Osteoblast (primary cell): Measurements from ENCODE around the gene HSPA12B. TPM values are rescaled to one million over a fixed set of nuclear protein-coding genes. Genes with fewer than 3 reads are reported as not detected.
A peak's percentile ranks its signal among the peaks of the same experiment; 100 is the strongest.

Experiments used
- DNase-seq: peaks from one replicate; pipeline ENCODE4 v3.0.0; 2011; ENCODE audit warnings: low spot score, mixed read lengths; ENCODE audit not compliant: insufficient read length; ENCODE audit errors: missing footprints
- H2AFZ ChIP-seq: 2 replicates; pipeline ENCODE4 v1.6.0; 2011; ENCODE audit warnings: mild to moderate bottlenecking, low read length
- H3K27ac ChIP-seq: 2 replicates; pipeline ENCODE4 v1.5.1; 2011; ENCODE audit warnings: mild to moderate bottlenecking, low read depth, low read length, moderate library complexity
- H3K27me3 ChIP-seq: 2 replicates; pipeline ENCODE4 v1.6.0; 2012; ENCODE audit warnings: mild to moderate bottlenecking, control low read depth, inconsistent platforms, low read length, moderate library complexity; ENCODE audit not compliant: insufficient read depth
- H3K36me3 ChIP-seq: 2 replicates; pipeline ENCODE4 v1.5.1; 2011; ENCODE audit warnings: mild to moderate bottlenecking, low read length, control low read depth, moderate library complexity; ENCODE audit not compliant: insufficient read depth
- H3K4me1 ChIP-seq: 2 replicates; pipeline ENCODE4 v1.5.1; 2011; ENCODE audit warnings: mild to moderate bottlenecking, low read length, control low read depth, moderate library complexity; ENCODE audit not compliant: insufficient read depth
- H3K4me2 ChIP-seq: 2 replicates; pipeline ENCODE4 v1.6.0; 2011; ENCODE audit warnings: mild to moderate bottlenecking, low read length; ENCODE audit not compliant: insufficient read depth
- H3K4me3 ChIP-seq: fragments of 200-600 bp; sonication (generic); 3 replicates; pipeline ENCODE4 v1.5.1; 2012; ENCODE audit warnings: mild to moderate bottlenecking, low read length, inconsistent platforms; ENCODE audit not compliant: insufficient read depth
- H3K79me2 ChIP-seq: 2 replicates; pipeline ENCODE4 v1.6.0; 2012; ENCODE audit warnings: mild to moderate bottlenecking, low read length, control low read depth, inconsistent platforms; ENCODE audit not compliant: insufficient read depth
- H3K9me3 ChIP-seq: 2 replicates; pipeline ENCODE4 v1.5.1; 2011; ENCODE audit warnings: low read depth, low read length, control low read depth
- H4K20me1 ChIP-seq: 2 replicates; pipeline ENCODE4 v1.6.0; 2012; ENCODE audit warnings: mild to moderate bottlenecking, low read length, control low read depth; ENCODE audit not compliant: insufficient read depth
- CTCF ChIP-seq: IDR thresholded peaks from 2 replicates; pipeline ENCODE4 v1.5.1; 2011; ENCODE audit warnings: mild to moderate bottlenecking, low read depth, low read length, moderate library complexity; ENCODE audit errors: extremely low read depth
- total RNA-seq: library from RNA; depleted of rRNA; stranded (reverse); fragments of >200 nt; gene quantifications from 2 replicates; pipeline ENCODE4 v1.2.3, GENCODE V29; 2012

Gene HSPA12B
- total RNA-seq, 1 donor: not detected

- H3K27me3 ChIP-seq: no peaks in the 10 kb centered on the region
- DNase-seq: no peak
- H4K20me1 ChIP-seq: no peaks in the 10 kb centered on the region
- H3K4me3 ChIP-seq: no peak overlapping the region
- no peaks in the 10 kb centered on the region for H3K36me3 ChIP-seq
- no peak overlapping the region for H3K27ac ChIP-seq
- TF ChIP-seq CTCF: no peak
- H3K9me3 ChIP-seq: no peaks in the 10 kb centered on the region
- H3K79me2 ChIP-seq: no peaks in the 10 kb centered on the region
- no peak overlapping the region for H3K4me2 ChIP-seq
- H3K4me1 ChIP-seq: peaks cover 7% of the 10 kb centered on the region
- no peak overlapping the region for H2AFZ ChIP-seq
Measured at GRCh38 chr20:3691897-3692296, 40.6 kb upstream of the HSPA12B start.

GRCh38 chr20:3692706-3693294 lies 39.7 kb upstream of the HSPA12B start:
- peak; percentile 83 for DNase-seq
- no peaks in the 10 kb centered on the region for H3K4me1 ChIP-seq
- no peaks in the 10 kb centered on the region for H3K27me3 ChIP-seq
- no peaks in the 10 kb centered on the region for H3K79me2 ChIP-seq
- H3K27ac ChIP-seq: no peak overlapping the region
- no peak overlapping the region for H2AFZ ChIP-seq
- TF ChIP-seq CTCF: no peak
- no peaks in the 10 kb centered on the region for H3K9me3 ChIP-seq
- no peaks in the 10 kb centered on the region for H4K20me1 ChIP-seq
- H3K36me3 ChIP-seq: no peaks in the 10 kb centered on the region
- no peak overlapping the region for H3K4me2 ChIP-seq
- no peak overlapping the region for H3K4me3 ChIP-seq

DNA sequence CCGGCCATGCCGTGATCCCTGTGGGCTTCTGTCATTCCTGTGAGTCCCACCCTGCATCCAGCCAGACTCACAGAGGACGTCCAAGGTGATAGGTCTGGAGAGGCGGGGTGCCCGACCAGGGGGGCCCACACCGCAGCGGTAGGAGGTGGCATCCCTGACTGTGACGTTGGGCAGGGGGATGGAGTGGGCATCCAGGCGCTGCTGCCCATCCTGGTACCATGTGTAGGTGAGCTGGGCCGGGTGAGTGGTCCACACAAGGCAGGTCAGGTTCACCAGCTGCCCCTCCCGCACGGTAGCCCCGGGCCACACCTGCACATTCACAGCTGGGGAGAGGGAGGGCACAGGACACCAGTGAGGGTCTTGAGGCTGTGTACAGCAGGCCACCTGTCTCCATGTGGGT lies 39.1 kb upstream of the HSPA12B start:
- Histone ChIP-seq H4K20me1 (no peaks in the 10 kb centered on the region), H3K36me3 (no peaks in the 10 kb centered on the region), H3K27me3 (no peaks in the 10 kb centered on the region), H3K4me3 (no peak overlapping the region), H3K4me2 (no peak overlapping the region), H3K4me1 (no peaks in the 10 kb centered on the region), H2AFZ (no peak overlapping the region), H3K27ac (no peak overlapping the region), H3K9me3 (no peaks in the 10 kb centered on the region), H3K79me2 (no peaks in the 10 kb centered on the region)
- peak; percentile 52 for DNase-seq
- no peak for TF ChIP-seq CTCF

- H3K4me3 ChIP-seq: no peak overlapping the region
- H3K4me1 ChIP-seq: no peaks in the 10 kb centered on the region
- H3K27ac ChIP-seq: no peak overlapping the region
- H3K4me2 ChIP-seq: no peak overlapping the region
- H3K27me3 ChIP-seq: no peaks in the 10 kb centered on the region
- no peaks in the 10 kb centered on the region for H3K79me2 ChIP-seq
- TF ChIP-seq CTCF: no peak
- DNase-seq: peak; percentile 47
- H4K20me1 ChIP-seq: no peaks in the 10 kb centered on the region
- H2AFZ ChIP-seq: no peak overlapping the region
- no peaks in the 10 kb centered on the region for H3K36me3 ChIP-seq
- no peaks in the 10 kb centered on the region for H3K9me3 ChIP-seq
Measured at GRCh38 chr20:3694864-3695263, 37.6 kb upstream of the HSPA12B start.
